ENCODE results near the gene SOHLH2.

The SOHLH2 gene

GRCh38 chr13:36251017-36251416 is 36.7 kb upstream of the SOHLH2 start:
- no peaks in the 10 kb centered on the region for H3K9me2 ChIP-seq (ENCODE audit: low read depth, low read length)
- no peaks in the 10 kb centered on the region for H3F3A ChIP-seq (ENCODE audit: insufficient read depth, low read length)
- no peaks in the 10 kb centered on the region for H3K9me3 ChIP-seq (ENCODE audit: low read length)
- H3K9ac ChIP-seq (ENCODE audit: low read length) = no peak overlapping the region
- TF ChIP-seq, protein P1, sequence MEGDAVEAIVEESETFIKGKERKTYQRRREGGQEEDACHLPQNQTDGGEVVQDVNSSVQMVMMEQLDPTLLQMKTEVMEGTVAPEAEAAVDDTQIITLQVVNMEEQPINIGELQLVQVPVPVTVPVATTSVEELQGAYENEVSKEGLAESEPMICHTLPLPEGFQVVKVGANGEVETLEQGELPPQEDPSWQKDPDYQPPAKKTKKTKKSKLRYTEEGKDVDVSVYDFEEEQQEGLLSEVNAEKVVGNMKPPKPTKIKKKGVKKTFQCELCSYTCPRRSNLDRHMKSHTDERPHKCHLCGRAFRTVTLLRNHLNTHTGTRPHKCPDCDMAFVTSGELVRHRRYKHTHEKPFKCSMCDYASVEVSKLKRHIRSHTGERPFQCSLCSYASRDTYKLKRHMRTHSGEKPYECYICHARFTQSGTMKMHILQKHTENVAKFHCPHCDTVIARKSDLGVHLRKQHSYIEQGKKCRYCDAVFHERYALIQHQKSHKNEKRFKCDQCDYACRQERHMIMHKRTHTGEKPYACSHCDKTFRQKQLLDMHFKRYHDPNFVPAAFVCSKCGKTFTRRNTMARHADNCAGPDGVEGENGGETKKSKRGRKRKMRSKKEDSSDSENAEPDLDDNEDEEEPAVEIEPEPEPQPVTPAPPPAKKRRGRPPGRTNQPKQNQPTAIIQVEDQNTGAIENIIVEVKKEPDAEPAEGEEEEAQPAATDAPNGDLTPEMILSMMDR (IDR thresholded peaks at IDR 0.05; ENCODE audit: low read length) = no peak
- no peak for TF ChIP-seq EZH2 (IDR thresholded peaks at IDR 0.05; ENCODE audit: borderline replicate concordance, low read length)
- no peak overlapping the region for H3K27ac ChIP-seq (ENCODE audit: low read depth, low read length, poor library complexity, severe bottlenecking)
- no peak overlapping the region for H3K4me2 ChIP-seq (ENCODE audit: low read length)
- H3K4me3 ChIP-seq (ENCODE audit: low read depth, low read length, poor library complexity, severe bottlenecking) = no peak overlapping the region
- no peaks in the 10 kb centered on the region for H4K20me1 ChIP-seq (ENCODE audit: insufficient read depth, low read length)
- H3K79me2 ChIP-seq (ENCODE audit: insufficient read depth, low read length) = no peaks in the 10 kb centered on the region
- no peaks in the 10 kb centered on the region for H3K27me3 ChIP-seq (ENCODE audit: insufficient read depth, low read length)
- no peak overlapping the region for H2AFZ ChIP-seq (ENCODE audit: low read length)
- H3K36me3 ChIP-seq (ENCODE audit: insufficient read depth, low read length) = no peaks in the 10 kb centered on the region
- H3K4me1 ChIP-seq (ENCODE audit: insufficient read depth, low read length, severe bottlenecking) = no peaks in the 10 kb centered on the region

DNA sequence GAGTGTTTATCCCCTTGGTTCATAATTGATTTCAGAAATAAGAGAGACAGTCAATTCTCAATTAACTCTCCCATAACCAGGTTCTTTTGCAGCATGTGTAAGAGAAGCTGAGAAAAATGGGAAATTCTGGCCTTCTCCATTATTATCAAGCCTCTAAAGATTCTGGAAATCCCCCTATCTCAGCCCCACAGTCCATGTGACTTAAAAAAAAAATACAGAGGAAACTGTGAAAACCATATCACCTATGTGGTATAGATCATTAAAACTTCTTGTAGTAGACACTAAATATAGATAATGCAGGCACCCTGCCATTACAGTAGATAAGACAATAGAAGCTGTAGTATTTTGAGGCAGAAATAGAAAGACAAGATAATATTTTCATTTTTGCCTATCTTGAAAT is 34.3 kb upstream of the SOHLH2 start:
- no peaks in the 10 kb centered on the region for H3K27me3 ChIP-seq (ENCODE audit: insufficient read depth, low read length)
- H3K4me1 ChIP-seq (ENCODE audit: insufficient read depth, low read length, severe bottlenecking) = no peaks in the 10 kb centered on the region
- no peak overlapping the region for H3K9ac ChIP-seq (ENCODE audit: low read length)
- H3K36me3 ChIP-seq (ENCODE audit: insufficient read depth, low read length) = no peaks in the 10 kb centered on the region
- H3K9me3 ChIP-seq (ENCODE audit: low read length) = no peaks in the 10 kb centered on the region
- H3K4me3 ChIP-seq (ENCODE audit: low read depth, low read length, poor library complexity, severe bottlenecking) = no peak overlapping the region
- H4K20me1 ChIP-seq (ENCODE audit: insufficient read depth, low read length) = no peaks in the 10 kb centered on the region
- TF ChIP-seq, protein P1 (IDR thresholded peaks at IDR 0.05; ENCODE audit: low read length) = no peak
- TF ChIP-seq EZH2 (IDR thresholded peaks at IDR 0.05; ENCODE audit: borderline replicate concordance, low read length) = no peak
- H3K79me2 ChIP-seq (ENCODE audit: insufficient read depth, low read length) = no peaks in the 10 kb centered on the region
- no peaks in the 10 kb centered on the region for H3K9me2 ChIP-seq (ENCODE audit: low read depth, low read length)
- H2AFZ ChIP-seq (ENCODE audit: low read length) = no peak overlapping the region
- H3K27ac ChIP-seq (ENCODE audit: low read depth, low read length, poor library complexity, severe bottlenecking) = no peak overlapping the region
- no peak overlapping the region for H3K4me2 ChIP-seq (ENCODE audit: low read length)
- H3F3A ChIP-seq (ENCODE audit: insufficient read depth, low read length) = no peaks in the 10 kb centered on the region

DNA sequence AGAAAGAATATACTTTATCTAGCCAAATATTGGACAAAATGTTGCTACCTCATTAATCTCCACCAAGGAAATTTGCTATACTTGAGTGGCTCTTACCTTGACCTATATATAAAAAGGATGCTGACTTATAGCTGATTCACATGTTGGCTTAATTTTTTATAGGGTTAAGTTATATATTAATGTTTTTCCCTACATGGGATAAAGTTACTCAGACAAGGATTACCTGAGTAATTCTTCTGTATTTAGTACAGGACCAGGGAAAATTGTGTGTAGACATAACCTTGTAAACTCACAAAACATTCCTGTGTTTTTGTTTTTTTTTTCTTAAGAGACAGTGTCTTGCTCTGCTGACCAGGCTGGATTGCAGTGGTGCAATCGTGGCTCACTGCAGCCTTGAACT is 30.6 kb upstream of the SOHLH2 start:
- H4K20me1 ChIP-seq (ENCODE audit: insufficient read depth, low read length) = no peaks in the 10 kb centered on the region
- no peak overlapping the region for H2AFZ ChIP-seq (ENCODE audit: low read length)
- no peak overlapping the region for H3K4me3 ChIP-seq (ENCODE audit: low read depth, low read length, poor library complexity, severe bottlenecking)
- no peaks in the 10 kb centered on the region for H3K9me3 ChIP-seq (ENCODE audit: low read length)
- no peak overlapping the region for H3K9ac ChIP-seq (ENCODE audit: low read length)
- H3K27me3 ChIP-seq (ENCODE audit: insufficient read depth, low read length) = no peaks in the 10 kb centered on the region
- TF ChIP-seq EZH2 (IDR thresholded peaks at IDR 0.05; ENCODE audit: borderline replicate concordance, low read length) = no peak
- TF ChIP-seq, protein P1 (IDR thresholded peaks at IDR 0.05; ENCODE audit: low read length) = no peak
- no peaks in the 10 kb centered on the region for H3K79me2 ChIP-seq (ENCODE audit: insufficient read depth, low read length)
- H3K27ac ChIP-seq (ENCODE audit: low read depth, low read length, poor library complexity, severe bottlenecking) = no peak overlapping the region
- no peaks in the 10 kb centered on the region for H3K4me1 ChIP-seq (ENCODE audit: insufficient read depth, low read length, severe bottlenecking)
- no peak overlapping the region for H3K4me2 ChIP-seq (ENCODE audit: low read length)
- no peaks in the 10 kb centered on the region for H3F3A ChIP-seq (ENCODE audit: insufficient read depth, low read length)
- no peaks in the 10 kb centered on the region for H3K36me3 ChIP-seq (ENCODE audit: insufficient read depth, low read length)
- H3K9me2 ChIP-seq (ENCODE audit: low read depth, low read length) = no peaks in the 10 kb centered on the region
